Daoy (cell line): ENCODE results near the gene CBLL2. TPM values are rescaled to one million over a fixed set of nuclear protein-coding genes. Genes with fewer than 3 reads are reported as not detected.
A peak's percentile ranks its signal among the peaks of the same experiment; 100 is the strongest.
"Not testable (repeated sequence)": the region's sequence is repeated elsewhere in the genome, so short reads cannot be mapped to it uniquely, and the experiment has no call there.

Experiments
- DNase-seq: peaks from one replicate; pipeline ENCODE4 v3.0.0-alpha.2; 2015; ENCODE audit warnings: low read depth
- total RNA-seq: library from RNA; depleted of rRNA; stranded (reverse); fragments of >200 nt; shearing (Covaris generic); gene quantifications from 2 replicates; pipeline ENCODE4 v1.2.3, GENCODE V29; 2014; rRNA removed

Gene CBLL2, protein sequence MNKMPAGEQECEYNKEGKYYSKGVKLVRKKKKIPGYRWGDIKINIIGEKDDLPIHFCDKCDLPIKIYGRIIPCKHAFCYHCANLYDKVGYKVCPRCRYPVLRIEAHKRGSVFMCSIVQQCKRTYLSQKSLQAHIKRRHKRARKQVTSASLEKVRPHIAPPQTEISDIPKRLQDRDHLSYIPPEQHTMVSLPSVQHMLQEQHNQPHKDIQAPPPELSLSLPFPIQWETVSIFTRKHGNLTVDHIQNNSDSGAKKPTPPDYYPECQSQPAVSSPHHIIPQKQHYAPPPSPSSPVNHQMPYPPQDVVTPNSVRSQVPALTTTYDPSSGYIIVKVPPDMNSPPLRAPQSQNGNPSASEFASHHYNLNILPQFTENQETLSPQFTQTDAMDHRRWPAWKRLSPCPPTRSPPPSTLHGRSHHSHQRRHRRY
- not detected in 2 replicates for total RNA-seq

- no peak for DNase-seq
Observed at GRCh38 chrX:22272613-22273012, at the start of gene CBLL2. Gene CBLL2, plus strand, starts transcription at chrX:22272913. Its CDS starts 79 bp downstream, at chrX:22272992.

GRCh38 chrX:22234380-22234779 is 38.3 kb upstream of the CBLL2 start:
- peak; percentile 0 for DNase-seq

DNA sequence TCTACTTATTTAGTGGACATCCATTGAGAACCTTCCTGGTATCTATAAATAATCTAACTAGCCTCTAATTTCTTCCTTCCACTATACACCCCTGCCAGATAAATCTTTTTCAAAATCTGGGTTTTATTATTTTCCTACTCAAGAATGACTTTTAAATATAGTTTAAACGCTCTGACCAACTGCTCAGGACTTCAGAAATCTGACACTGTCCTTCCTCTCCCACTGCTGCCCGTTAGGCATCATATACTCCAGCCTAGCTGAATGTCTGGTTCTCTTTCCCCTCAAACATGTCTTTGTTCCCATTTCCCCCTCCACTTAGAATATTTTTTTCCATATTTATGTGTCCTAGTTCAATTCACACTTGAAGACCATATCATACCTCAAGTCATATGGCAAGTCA is 35.2 kb upstream of the CBLL2 start:
- no peak for DNase-seq

- peak; percentile 41 for DNase-seq
Observed at GRCh38 chrX:22246620-22247019, 26.1 kb upstream of the CBLL2 start.

DNA sequence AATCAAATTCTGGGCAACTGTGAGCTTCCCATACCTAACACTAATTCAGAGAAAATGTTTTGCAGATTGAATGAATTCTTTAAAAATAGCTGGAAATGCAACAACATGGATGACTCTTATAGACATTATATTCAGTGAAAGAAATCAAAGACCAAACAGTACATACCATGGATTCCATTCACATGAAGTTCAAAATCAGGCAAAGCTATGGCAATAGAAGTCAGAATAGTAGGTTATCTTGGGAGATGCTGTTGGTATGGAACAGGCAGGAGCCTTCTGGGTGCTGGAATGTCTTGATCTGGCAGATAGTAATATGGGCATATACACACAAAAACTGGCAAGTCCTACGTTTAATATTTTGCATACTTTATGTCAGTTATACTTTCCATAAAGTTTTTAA is 25.5 kb upstream of the CBLL2 start:
- peak; percentile 5 for DNase-seq

GRCh38 chrX:22248401-22248800 is 24.3 kb upstream of the CBLL2 start:
- DNase-seq: no peak

DNA sequence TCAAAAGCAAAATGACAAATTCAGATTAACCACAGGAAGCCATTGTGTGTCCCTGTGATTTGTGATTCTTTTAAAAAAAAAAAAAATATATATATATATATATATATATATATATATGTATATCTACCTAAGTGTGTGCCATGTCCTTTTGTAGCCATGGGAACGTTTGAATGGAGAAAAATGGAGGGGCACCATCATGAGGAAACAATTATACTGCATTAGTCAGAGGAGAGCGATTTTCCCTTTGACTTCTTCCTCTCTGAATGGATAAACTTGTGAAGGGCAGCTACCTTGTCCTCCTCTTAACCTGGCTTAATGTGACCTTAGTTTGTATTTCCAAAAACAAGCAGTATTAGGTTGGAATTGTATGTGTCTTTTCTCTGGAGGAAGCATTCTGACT is 23.3 kb upstream of the CBLL2 start:
- peak; percentile 7 for DNase-seq

- DNase-seq: no peak
Observed at GRCh38 chrX:22268706-22269105, 4.0 kb upstream of the CBLL2 start.

DNA sequence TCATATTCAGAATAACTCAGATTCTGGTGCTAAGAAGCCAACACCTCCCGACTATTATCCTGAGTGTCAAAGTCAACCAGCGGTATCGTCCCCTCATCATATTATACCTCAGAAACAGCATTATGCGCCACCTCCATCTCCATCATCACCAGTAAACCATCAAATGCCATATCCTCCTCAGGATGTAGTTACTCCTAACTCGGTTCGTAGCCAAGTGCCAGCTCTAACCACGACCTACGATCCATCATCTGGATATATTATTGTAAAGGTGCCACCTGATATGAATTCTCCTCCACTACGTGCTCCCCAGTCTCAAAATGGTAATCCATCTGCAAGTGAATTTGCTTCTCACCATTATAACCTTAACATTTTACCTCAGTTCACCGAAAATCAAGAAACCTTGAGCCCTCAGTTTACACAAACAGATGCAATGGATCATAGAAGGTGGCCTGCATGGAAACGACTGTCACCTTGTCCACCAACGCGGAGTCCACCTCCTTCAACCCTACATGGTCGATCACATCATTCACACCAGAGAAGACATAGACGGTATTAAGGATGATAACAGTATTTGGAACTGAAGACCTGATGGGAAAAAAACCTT is 1.1 kb downstream of the CBLL2 start:
- no peak for DNase-seq

DNA sequence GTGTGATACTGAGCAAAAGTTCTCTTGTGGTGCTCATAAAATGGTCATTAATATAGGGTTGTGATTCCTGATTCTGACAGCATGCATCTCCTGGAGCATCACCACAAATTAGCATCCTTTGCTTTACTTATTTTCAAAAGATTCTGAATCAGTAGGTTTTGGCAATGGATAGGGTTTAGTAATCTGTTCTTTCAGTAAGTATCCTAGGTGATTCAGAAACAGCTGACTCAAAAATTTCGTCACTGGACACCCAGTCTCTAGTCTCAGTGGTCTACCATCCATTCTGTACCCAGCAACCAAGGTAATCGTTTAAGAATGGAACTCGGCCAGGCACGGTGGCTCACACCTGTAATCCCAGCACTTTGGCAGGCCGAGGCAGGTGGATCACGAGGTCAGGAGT is 4.1 kb downstream of the CBLL2 start:
- DNase-seq: no peak

DNA sequence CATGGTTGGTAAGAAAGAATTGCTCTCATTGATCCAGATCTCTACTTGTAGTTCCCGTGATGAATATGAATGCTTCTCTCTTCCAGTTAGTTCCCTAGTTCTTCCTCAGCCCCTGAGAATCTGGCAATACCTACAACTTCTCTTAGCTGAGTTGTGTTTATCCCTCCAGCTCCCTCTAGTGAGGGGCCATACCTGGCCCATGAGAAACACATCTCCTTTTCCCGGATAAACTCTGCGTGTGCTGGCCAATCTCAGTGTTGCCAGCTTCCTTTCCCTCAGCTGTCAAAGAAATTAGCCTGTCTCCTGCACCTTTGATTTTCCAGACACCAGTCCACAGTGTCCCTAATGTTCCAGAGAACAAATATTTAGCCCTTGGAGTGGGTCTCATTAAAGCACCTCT is 5.7 kb downstream of the CBLL2 start:
- DNase-seq: no peak

- DNase-seq: not testable (repeated sequence)
Observed at GRCh38 chrX:22289209-22289608, 16.5 kb downstream of the CBLL2 start.

DNA sequence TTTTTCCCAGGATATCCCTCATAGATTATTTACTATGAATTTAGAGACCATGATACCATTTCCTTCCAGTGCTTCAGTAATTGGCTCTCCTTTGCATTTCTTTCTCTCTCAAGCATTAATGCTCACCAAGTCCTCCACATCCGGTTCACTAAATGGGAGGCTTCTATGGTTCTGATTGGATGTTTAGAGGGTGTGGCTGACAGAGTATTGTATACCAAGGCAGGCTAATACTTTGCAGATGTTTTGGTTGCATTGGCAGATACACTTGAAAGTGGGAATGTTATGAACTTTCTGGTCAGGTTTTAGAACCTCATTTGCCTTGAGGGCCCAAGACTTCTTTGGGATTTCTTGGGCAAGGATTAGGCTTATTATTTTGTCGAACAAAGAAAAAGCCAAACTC is 24.2 kb downstream of the CBLL2 start:
- DNase-seq: no peak

GRCh38 chrX:22300130-22300529 is 27.4 kb downstream of the CBLL2 start:
- DNase-seq: peak; percentile 46

- no peak for DNase-seq
Observed at GRCh38 chrX:22310779-22311178, 38.1 kb downstream of the CBLL2 start.

GRCh38 chrX:22313766-22314165 is 41.1 kb downstream of the CBLL2 start:
- DNase-seq: no peak

DNA sequence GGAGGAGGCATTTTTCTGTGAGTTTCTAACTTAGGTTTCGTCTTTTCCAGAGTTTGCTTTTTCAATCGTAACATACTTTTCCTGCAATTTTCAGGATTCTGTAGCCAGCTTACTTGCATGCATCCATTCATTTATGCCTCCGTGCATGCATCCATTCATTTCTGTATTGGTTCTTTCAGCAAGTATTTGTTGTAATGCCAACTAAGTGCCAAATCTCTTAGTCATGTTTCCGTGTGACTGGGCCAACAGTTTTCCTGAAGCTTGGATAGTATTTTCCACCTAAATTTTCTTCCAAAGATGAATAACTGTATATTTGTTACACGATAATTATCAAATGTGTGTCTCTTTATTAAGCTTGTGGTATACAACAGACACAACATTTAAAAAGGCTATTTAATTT is 41.5 kb downstream of the CBLL2 start:
- peak; percentile 34 for DNase-seq

GRCh38 chrX:22314692-22315091 is 42.0 kb downstream of the CBLL2 start:
- DNase-seq: peak; percentile 54

DNA sequence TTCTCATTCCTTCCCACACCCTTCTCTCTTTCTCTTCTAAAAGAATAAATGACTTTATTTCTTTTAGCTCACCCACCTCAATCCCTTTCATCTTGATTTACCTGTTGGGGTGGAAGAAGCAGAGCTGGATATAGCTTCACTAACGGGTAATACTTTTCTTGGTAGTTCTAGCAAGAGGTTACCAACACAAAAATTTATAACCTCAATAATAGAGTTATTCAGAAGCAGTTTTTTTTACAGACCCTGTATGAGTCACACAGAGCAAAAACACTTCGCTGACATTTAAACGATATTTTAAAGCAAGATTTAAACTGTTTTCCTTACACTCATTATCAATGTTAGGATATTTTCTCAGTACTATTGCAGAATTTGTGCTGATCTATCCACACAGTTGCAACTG is 42.4 kb downstream of the CBLL2 start:
- no peak for DNase-seq

DNA sequence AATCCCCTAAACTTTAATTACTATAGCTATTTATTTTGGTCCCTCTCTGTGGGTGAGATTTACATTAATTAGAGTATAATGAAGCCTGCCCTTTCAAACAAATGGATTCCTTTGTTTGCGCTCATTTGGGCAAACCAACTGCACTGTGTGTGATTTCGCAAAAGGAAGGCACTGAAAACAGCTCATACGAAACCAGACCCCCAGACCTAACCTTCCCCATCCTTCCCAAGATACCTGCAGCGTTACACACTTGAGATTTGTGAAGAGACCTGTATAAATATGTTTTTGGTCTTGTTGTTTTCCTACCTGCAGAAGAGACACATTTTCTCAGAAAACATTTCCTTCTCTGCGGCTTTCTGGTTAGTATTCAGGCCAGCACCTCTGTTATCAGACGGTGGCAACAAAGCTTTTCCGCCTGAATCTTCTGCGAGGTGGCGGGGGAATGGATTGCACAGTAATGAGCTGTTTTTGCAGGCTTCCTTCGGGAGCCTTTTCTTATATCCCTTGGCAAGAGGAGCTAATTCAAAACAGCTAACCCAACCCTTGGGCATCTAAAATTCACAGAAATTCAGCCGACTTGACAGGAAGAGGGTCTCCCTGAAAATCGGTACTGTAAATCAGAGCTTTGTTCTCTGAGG is 47.6 kb downstream of the CBLL2 start:
- DNase-seq: no peak

DNA sequence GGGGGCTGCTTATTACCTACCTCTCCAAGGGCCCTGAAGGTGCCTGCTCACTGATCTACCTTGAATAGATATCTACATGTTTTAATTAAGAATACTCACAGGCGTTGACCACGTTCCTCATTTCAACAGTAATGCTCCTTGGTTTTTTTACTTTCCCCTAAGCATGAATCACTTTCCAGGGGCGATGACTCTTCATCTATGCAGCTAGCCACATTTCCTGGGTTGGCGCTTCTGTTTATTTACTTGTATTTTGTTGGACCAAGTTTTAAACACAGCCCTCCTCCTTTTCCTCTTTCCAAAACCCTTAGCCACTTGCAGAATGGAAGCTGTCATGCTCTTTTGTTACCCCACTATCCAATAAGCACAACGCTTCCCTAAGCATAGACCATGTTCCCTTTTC is 50.8 kb downstream of the CBLL2 start:
- DNase-seq: peak; percentile 60
